ENCODE measurements around the gene PRLR.

Gene PRLR

GRCh38 chr5:35158204-35158603 is 72.1 kb downstream of the PRLR start:
- no peaks in the 10 kb centered on the region for H3K9me3 ChIP-seq (ENCODE audit: low read depth, low read length)
- no peak for TF ChIP-seq EZH2 (IDR thresholded peaks at IDR 0.05)
- no peak for TF ChIP-seq POLR2AphosphoS5 (IDR thresholded peaks at IDR 0.05; ENCODE audit: borderline replicate concordance, low read depth, low read length)
- TF ChIP-seq FOXP2 (optimal IDR thresholded peaks at IDR 0.05; ENCODE audit: control extremely low read depth, extremely low read length, insufficient read depth), result no peak
- no peak overlapping the region for H3K4me3 ChIP-seq
- no peaks in the 10 kb centered on the region for H3K36me3 ChIP-seq (ENCODE audit: insufficient read depth, low read length)
- no peak overlapping the region for H3K27ac ChIP-seq
- DNase-seq (ENCODE audit: low read depth, low spot score), result no peak
- no peak overlapping the region for H3K9ac ChIP-seq (ENCODE audit: insufficient read length)

- no peak for DNase-seq (ENCODE audit: low read depth, low spot score)
- no peak overlapping the region for H3K27ac ChIP-seq
- H3K9me3 ChIP-seq (ENCODE audit: low read depth, low read length), result no peaks in the 10 kb centered on the region
- no peaks in the 10 kb centered on the region for H3K36me3 ChIP-seq (ENCODE audit: insufficient read depth, low read length)
- TF ChIP-seq POLR2AphosphoS5 (IDR thresholded peaks at IDR 0.05; ENCODE audit: borderline replicate concordance, low read depth, low read length), result no peak
- TF ChIP-seq FOXP2 (optimal IDR thresholded peaks at IDR 0.05; ENCODE audit: control extremely low read depth, extremely low read length, insufficient read depth), result no peak
- TF ChIP-seq EZH2 (IDR thresholded peaks at IDR 0.05), result no peak
- no peak overlapping the region for H3K4me3 ChIP-seq
- H3K9ac ChIP-seq (ENCODE audit: insufficient read length), result no peak overlapping the region
These were observed 76.8 kb downstream of the PRLR start for GRCh38 chr5:35153375-35153932.

GRCh38 chr5:35152733-35153132 is 77.6 kb downstream of the PRLR start:
- DNase-seq (ENCODE audit: low read depth, low spot score), result no peak
- no peaks in the 10 kb centered on the region for H3K9me3 ChIP-seq (ENCODE audit: low read depth, low read length)
- no peak overlapping the region for H3K9ac ChIP-seq (ENCODE audit: insufficient read length)
- no peaks in the 10 kb centered on the region for H3K36me3 ChIP-seq (ENCODE audit: insufficient read depth, low read length)
- no peak overlapping the region for H3K27ac ChIP-seq
- TF ChIP-seq POLR2AphosphoS5 (IDR thresholded peaks at IDR 0.05; ENCODE audit: borderline replicate concordance, low read depth, low read length) (no peak), FOXP2 (optimal IDR thresholded peaks at IDR 0.05; ENCODE audit: control extremely low read depth, extremely low read length, insufficient read depth) (no peak), EZH2 (IDR thresholded peaks at IDR 0.05) (no peak)
- no peak overlapping the region for H3K4me3 ChIP-seq

- no peak for DNase-seq (ENCODE audit: low read depth, low spot score)
- TF ChIP-seq EZH2 (IDR thresholded peaks at IDR 0.05) (no peak), POLR2AphosphoS5 (IDR thresholded peaks at IDR 0.05; ENCODE audit: borderline replicate concordance, low read depth, low read length) (no peak), FOXP2 (optimal IDR thresholded peaks at IDR 0.05; ENCODE audit: control extremely low read depth, extremely low read length, insufficient read depth) (no peak)
These were observed 79.0 kb downstream of the PRLR start for GRCh38 chr5:35151146-35151920.

GRCh38 chr5:35149041-35149440 is 81.2 kb downstream of the PRLR start:
- H3K27ac ChIP-seq, result no peak overlapping the region
- no peak overlapping the region for H3K4me3 ChIP-seq
- no peaks in the 10 kb centered on the region for H3K9me3 ChIP-seq (ENCODE audit: low read depth, low read length)
- no peak overlapping the region for H3K9ac ChIP-seq (ENCODE audit: insufficient read length)
- no peak for DNase-seq (ENCODE audit: low read depth, low spot score)
- TF ChIP-seq EZH2 (IDR thresholded peaks at IDR 0.05) (no peak), POLR2AphosphoS5 (IDR thresholded peaks at IDR 0.05; ENCODE audit: borderline replicate concordance, low read depth, low read length) (no peak), FOXP2 (optimal IDR thresholded peaks at IDR 0.05; ENCODE audit: control extremely low read depth, extremely low read length, insufficient read depth) (no peak)
- H3K36me3 ChIP-seq (ENCODE audit: insufficient read depth, low read length), result no peaks in the 10 kb centered on the region

More at GRCh38 chr5:35151146-35151920, 79.0 kb downstream of the PRLR start:
- no peaks in the 10 kb centered on the region for H3K9me3 ChIP-seq (ENCODE audit: low read depth, low read length)
- no peaks in the 10 kb centered on the region for H3K36me3 ChIP-seq (ENCODE audit: insufficient read depth, low read length)
- no peak overlapping the region for H3K27ac ChIP-seq
- no peak overlapping the region for H3K4me3 ChIP-seq
- H3K9ac ChIP-seq (ENCODE audit: insufficient read length), result no peak overlapping the region

GRCh38 chr5:35146406-35146805 is 83.9 kb downstream of the PRLR start:
- H3K9me3 ChIP-seq (ENCODE audit: low read depth, low read length), result no peaks in the 10 kb centered on the region
- TF ChIP-seq POLR2AphosphoS5 (IDR thresholded peaks at IDR 0.05; ENCODE audit: borderline replicate concordance, low read depth, low read length), result no peak
- no peak for TF ChIP-seq EZH2 (IDR thresholded peaks at IDR 0.05)
- no peak for TF ChIP-seq FOXP2 (optimal IDR thresholded peaks at IDR 0.05; ENCODE audit: control extremely low read depth, extremely low read length, insufficient read depth)
- no peak overlapping the region for H3K27ac ChIP-seq
- H3K9ac ChIP-seq (ENCODE audit: insufficient read length), result no peak overlapping the region
- DNase-seq (ENCODE audit: low read depth, low spot score), result no peak
- H3K4me3 ChIP-seq, result no peak overlapping the region
- no peaks in the 10 kb centered on the region for H3K36me3 ChIP-seq (ENCODE audit: insufficient read depth, low read length)

- Histone ChIP-seq H3K9ac (ENCODE audit: insufficient read length) (no peak overlapping the region), H3K36me3 (ENCODE audit: insufficient read depth, low read length) (no peaks in the 10 kb centered on the region), H3K27ac (no peak overlapping the region), H3K9me3 (ENCODE audit: low read depth, low read length) (no peaks in the 10 kb centered on the region), H3K4me3 (no peak overlapping the region)
- TF ChIP-seq POLR2AphosphoS5 (IDR thresholded peaks at IDR 0.05; ENCODE audit: borderline replicate concordance, low read depth, low read length), result no peak
- TF ChIP-seq EZH2 (IDR thresholded peaks at IDR 0.05), result no peak
- TF ChIP-seq FOXP2 (optimal IDR thresholded peaks at IDR 0.05; ENCODE audit: control extremely low read depth, extremely low read length, insufficient read depth), result no peak
- DNase-seq (ENCODE audit: low read depth, low spot score), result no peak
These were observed 84.5 kb downstream of the PRLR start for GRCh38 chr5:35145691-35146317.

GRCh38 chr5:35145012-35145411 is 85.3 kb downstream of the PRLR start:
- no peaks in the 10 kb centered on the region for H3K36me3 ChIP-seq (ENCODE audit: insufficient read depth, low read length)
- H3K9ac ChIP-seq (ENCODE audit: insufficient read length), result no peak overlapping the region
- no peaks in the 10 kb centered on the region for H3K9me3 ChIP-seq (ENCODE audit: low read depth, low read length)
- no peak for TF ChIP-seq FOXP2 (optimal IDR thresholded peaks at IDR 0.05; ENCODE audit: control extremely low read depth, extremely low read length, insufficient read depth)
- TF ChIP-seq POLR2AphosphoS5 (IDR thresholded peaks at IDR 0.05; ENCODE audit: borderline replicate concordance, low read depth, low read length), result no peak
- no peak for TF ChIP-seq EZH2 (IDR thresholded peaks at IDR 0.05)
- no peak for DNase-seq (ENCODE audit: low read depth, low spot score)
- no peak overlapping the region for H3K4me3 ChIP-seq
- no peak overlapping the region for H3K27ac ChIP-seq

Data from SK-N-MC (cell line).